ENCODE results near the gene NAXE.

DNA sequence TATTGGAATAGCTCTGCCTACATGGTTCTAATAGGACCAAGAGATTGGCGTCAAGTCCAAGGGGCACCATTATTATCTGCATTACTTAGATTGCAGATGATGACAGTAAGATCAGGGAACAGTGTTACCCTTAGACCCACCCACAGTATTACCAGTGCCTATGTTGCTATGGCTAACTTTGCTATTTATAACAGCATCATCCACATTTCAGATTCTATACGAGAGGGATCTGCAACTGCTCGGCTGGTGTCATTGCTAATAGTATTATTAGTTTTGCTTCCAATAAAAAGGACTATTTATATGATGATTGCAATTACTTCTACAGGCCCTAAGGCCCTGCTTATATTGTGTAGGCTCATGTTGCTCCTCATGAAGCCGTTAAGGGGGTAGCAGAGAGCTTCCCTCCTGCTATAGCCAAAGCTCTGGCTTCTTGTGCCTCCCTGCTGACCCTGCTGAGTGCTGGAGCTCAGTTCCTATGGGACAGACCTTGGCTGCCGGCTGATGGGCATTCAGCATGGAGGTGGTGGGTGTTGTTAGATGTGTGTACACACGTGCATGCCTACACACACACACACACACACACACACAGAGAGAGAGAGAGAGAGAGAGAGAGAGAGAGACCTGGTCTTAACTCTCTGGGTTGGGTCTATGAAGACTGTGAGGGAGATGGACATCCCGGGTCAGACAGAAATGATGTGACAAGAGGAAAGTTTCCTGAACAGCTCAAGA lies 51.6 kb downstream of the NAXE start:
- TF ChIP-seq, protein P1, sequence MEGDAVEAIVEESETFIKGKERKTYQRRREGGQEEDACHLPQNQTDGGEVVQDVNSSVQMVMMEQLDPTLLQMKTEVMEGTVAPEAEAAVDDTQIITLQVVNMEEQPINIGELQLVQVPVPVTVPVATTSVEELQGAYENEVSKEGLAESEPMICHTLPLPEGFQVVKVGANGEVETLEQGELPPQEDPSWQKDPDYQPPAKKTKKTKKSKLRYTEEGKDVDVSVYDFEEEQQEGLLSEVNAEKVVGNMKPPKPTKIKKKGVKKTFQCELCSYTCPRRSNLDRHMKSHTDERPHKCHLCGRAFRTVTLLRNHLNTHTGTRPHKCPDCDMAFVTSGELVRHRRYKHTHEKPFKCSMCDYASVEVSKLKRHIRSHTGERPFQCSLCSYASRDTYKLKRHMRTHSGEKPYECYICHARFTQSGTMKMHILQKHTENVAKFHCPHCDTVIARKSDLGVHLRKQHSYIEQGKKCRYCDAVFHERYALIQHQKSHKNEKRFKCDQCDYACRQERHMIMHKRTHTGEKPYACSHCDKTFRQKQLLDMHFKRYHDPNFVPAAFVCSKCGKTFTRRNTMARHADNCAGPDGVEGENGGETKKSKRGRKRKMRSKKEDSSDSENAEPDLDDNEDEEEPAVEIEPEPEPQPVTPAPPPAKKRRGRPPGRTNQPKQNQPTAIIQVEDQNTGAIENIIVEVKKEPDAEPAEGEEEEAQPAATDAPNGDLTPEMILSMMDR (IDR thresholded peaks at IDR 0.05), result no peak
- no peak for TF ChIP-seq POLR2A (IDR thresholded peaks at IDR 0.05)

All from lower leg skin (tissue), 3 donors.